ENCODE measurements around the gene CCDC187.

GRCh38 chr9:136314056-136314416 lies 10.1 kb upstream of the CCDC187 start:
- TF ChIP-seq CTCF (IDR thresholded peaks at IDR 0.05): no peak
- TF ChIP-seq EZH2 (IDR thresholded peaks at IDR 0.05): no peak
